Measurements from ENCODE around the gene COL25A1. TPM values are rescaled to one million over a fixed set of nuclear protein-coding genes. Genes with fewer than 3 reads are reported as not detected.
"Not testable (repeated sequence)": the region's sequence is repeated elsewhere in the genome, so short reads cannot be mapped to it uniquely, and the experiment has no call there.

COL25A1 gene
- total RNA-seq, 2 experiments from 2014 or later, result 0.36 TPM; not detected in 1

- no peak for DNase-seq
- H3K36me3 Mint-ChIP-seq, result no peaks in the 10 kb centered on the region
- H3K27me3 Mint-ChIP-seq, result peaks cover 4% of the 10 kb centered on the region
- H3K27ac Mint-ChIP-seq, result no peak overlapping the region
- no peak overlapping the region for H3K4me3 Mint-ChIP-seq
- H3K9me3 Mint-ChIP-seq, result no peaks in the 10 kb centered on the region
- no peaks in the 10 kb centered on the region for H3K4me1 Mint-ChIP-seq
Observed at GRCh38 chr4:109155682-109156283, 146.7 kb downstream of the COL25A1 start.

GRCh38 chr4:109155084-109155483, 147.4 kb downstream of the COL25A1 start:
- DNase-seq, result no peak
- no peaks in the 10 kb centered on the region for H3K4me1 Mint-ChIP-seq
- H3K27me3 Mint-ChIP-seq, result peaks cover 4% of the 10 kb centered on the region
- no peak overlapping the region for H3K27ac Mint-ChIP-seq
- H3K36me3 Mint-ChIP-seq, result no peaks in the 10 kb centered on the region
- no peaks in the 10 kb centered on the region for H3K9me3 Mint-ChIP-seq
- H3K4me3 Mint-ChIP-seq, result no peak overlapping the region

GRCh38 chr4:109154424-109154823, 148.0 kb downstream of the COL25A1 start:
- no peaks in the 10 kb centered on the region for H3K9me3 Mint-ChIP-seq
- H3K36me3 Mint-ChIP-seq, result no peaks in the 10 kb centered on the region
- peaks cover 4% of the 10 kb centered on the region for H3K27me3 Mint-ChIP-seq
- H3K4me3 Mint-ChIP-seq, result no peak overlapping the region
- no peak overlapping the region for H3K27ac Mint-ChIP-seq
- no peak for DNase-seq
- H3K4me1 Mint-ChIP-seq, result no peaks in the 10 kb centered on the region

GRCh38 chr4:109149836-109150235, 152.6 kb downstream of the COL25A1 start:
- no peak overlapping the region for H3K4me3 Mint-ChIP-seq
- no peaks in the 10 kb centered on the region for H3K36me3 Mint-ChIP-seq
- H3K27ac Mint-ChIP-seq, result no peak overlapping the region
- no peak for DNase-seq
- no peaks in the 10 kb centered on the region for H3K9me3 Mint-ChIP-seq
- peaks cover 5% of the 10 kb centered on the region for H3K27me3 Mint-ChIP-seq
- no peaks in the 10 kb centered on the region for H3K4me1 Mint-ChIP-seq

- no peaks in the 10 kb centered on the region for H3K4me1 Mint-ChIP-seq
- H3K9me3 Mint-ChIP-seq, result no peaks in the 10 kb centered on the region
- no peaks in the 10 kb centered on the region for H3K36me3 Mint-ChIP-seq
- no peak overlapping the region for H3K4me3 Mint-ChIP-seq
- H3K27me3 Mint-ChIP-seq, result peaks cover 5% of the 10 kb centered on the region
- no peak for DNase-seq
- no peak overlapping the region for H3K27ac Mint-ChIP-seq
Observed at GRCh38 chr4:109148577-109149075, 153.8 kb downstream of the COL25A1 start.

- H3K36me3 Mint-ChIP-seq, result no peaks in the 10 kb centered on the region
- H3K27ac Mint-ChIP-seq, result no peak overlapping the region
- H3K4me3 Mint-ChIP-seq, result no peak overlapping the region
- H3K4me1 Mint-ChIP-seq, result no peaks in the 10 kb centered on the region
- peaks cover 9% of the 10 kb centered on the region for H3K9me3 Mint-ChIP-seq
- H3K27me3 Mint-ChIP-seq, result peaks cover 5% of the 10 kb centered on the region
- DNase-seq, result no peak
Observed at GRCh38 chr4:109147135-109147534, 155.3 kb downstream of the COL25A1 start.

- DNase-seq, result no peak
- H3K9me3 Mint-ChIP-seq, result peaks cover 12% of the 10 kb centered on the region
- no peaks in the 10 kb centered on the region for H3K36me3 Mint-ChIP-seq
Observed at GRCh38 chr4:109146499-109146898, 156.0 kb downstream of the COL25A1 start.

GRCh38 chr4:109138125-109138524, 164.3 kb downstream of the COL25A1 start:
- H3K9me3 Mint-ChIP-seq, result peaks cover 15% of the 10 kb centered on the region
- H3K36me3 Mint-ChIP-seq, DNase-seq, H3K27ac Mint-ChIP-seq, H3K4me1 Mint-ChIP-seq, H3K27me3 Mint-ChIP-seq, H3K4me3 Mint-ChIP-seq: not testable (repeated sequence)

More at GRCh38 chr4:109146499-109146898, 156.0 kb downstream of the COL25A1 start:
- no peak overlapping the region for H3K27ac Mint-ChIP-seq
- H3K4me1 Mint-ChIP-seq, result no peaks in the 10 kb centered on the region
- H3K4me3 Mint-ChIP-seq, result no peak overlapping the region
- peaks cover 5% of the 10 kb centered on the region for H3K27me3 Mint-ChIP-seq

GRCh38 chr4:109134921-109135320, 167.5 kb downstream of the COL25A1 start:
- no peaks in the 10 kb centered on the region for H3K4me1 Mint-ChIP-seq
- peaks cover 3% of the 10 kb centered on the region for H3K9me3 Mint-ChIP-seq
- no peak overlapping the region for H3K27ac Mint-ChIP-seq
- no peaks in the 10 kb centered on the region for H3K27me3 Mint-ChIP-seq
- H3K36me3 Mint-ChIP-seq, result no peaks in the 10 kb centered on the region
- no peak for DNase-seq
- H3K4me3 Mint-ChIP-seq, result no peak overlapping the region

GRCh38 chr4:109134268-109134667, 168.2 kb downstream of the COL25A1 start:
- H3K4me3 Mint-ChIP-seq, result no peak overlapping the region
- H3K27me3 Mint-ChIP-seq, result no peaks in the 10 kb centered on the region

GRCh38 chr4:109131559-109131958, 170.9 kb downstream of the COL25A1 start:
- H3K4me3 Mint-ChIP-seq, result no peak overlapping the region
- H3K27me3 Mint-ChIP-seq, result peaks cover 4% of the 10 kb centered on the region
- no peak overlapping the region for H3K27ac Mint-ChIP-seq
- no peaks in the 10 kb centered on the region for H3K9me3 Mint-ChIP-seq
- no peak for DNase-seq
- no peaks in the 10 kb centered on the region for H3K36me3 Mint-ChIP-seq
- H3K4me1 Mint-ChIP-seq, result no peaks in the 10 kb centered on the region

More at GRCh38 chr4:109134268-109134667, 168.2 kb downstream of the COL25A1 start:
- Mint-ChIP-seq H3K4me1 (no peaks in the 10 kb centered on the region), H3K36me3 (no peaks in the 10 kb centered on the region), H3K9me3 (peaks cover 3% of the 10 kb centered on the region), H3K27ac (no peak overlapping the region)
- DNase-seq, result no peak

GRCh38 chr4:109128589-109128988, 173.9 kb downstream of the COL25A1 start:
- Mint-ChIP-seq H3K27me3 (peaks cover 12% of the 10 kb centered on the region), H3K4me1 (no peaks in the 10 kb centered on the region), H3K4me3 (no peak overlapping the region), H3K36me3 (no peaks in the 10 kb centered on the region), H3K9me3 (no peaks in the 10 kb centered on the region), H3K27ac (no peak overlapping the region)
- no peak for DNase-seq

GRCh38 chr4:109127866-109128265, 174.6 kb downstream of the COL25A1 start:
- Mint-ChIP-seq H3K4me1 (no peaks in the 10 kb centered on the region), H3K27ac (no peak overlapping the region), H3K9me3 (no peaks in the 10 kb centered on the region), H3K27me3 (peaks cover 12% of the 10 kb centered on the region), H3K4me3 (no peak overlapping the region), H3K36me3 (no peaks in the 10 kb centered on the region)
- DNase-seq, result no peak

GRCh38 chr4:109126856-109127255, 175.6 kb downstream of the COL25A1 start:
- no peak overlapping the region for H3K27ac Mint-ChIP-seq
- H3K4me3 Mint-ChIP-seq, result no peak overlapping the region
- H3K27me3 Mint-ChIP-seq, result peaks cover 15% of the 10 kb centered on the region
- no peak for DNase-seq
- no peaks in the 10 kb centered on the region for H3K4me1 Mint-ChIP-seq
- H3K9me3 Mint-ChIP-seq, result no peaks in the 10 kb centered on the region
- H3K36me3 Mint-ChIP-seq, result no peaks in the 10 kb centered on the region

- Mint-ChIP-seq H3K27me3 (peaks cover 18% of the 10 kb centered on the region), H3K9me3 (no peaks in the 10 kb centered on the region), H3K27ac (no peak overlapping the region), H3K36me3 (no peaks in the 10 kb centered on the region), H3K4me3 (no peak overlapping the region), H3K4me1 (no peaks in the 10 kb centered on the region)
- DNase-seq, result no peak
Observed at GRCh38 chr4:109125084-109125483, 177.4 kb downstream of the COL25A1 start.

- H3K27me3 Mint-ChIP-seq, result peaks cover 22% of the 10 kb centered on the region
- peaks cover 3% of the 10 kb centered on the region for H3K9me3 Mint-ChIP-seq
- no peak for DNase-seq
- no peaks in the 10 kb centered on the region for H3K4me1 Mint-ChIP-seq
- no peaks in the 10 kb centered on the region for H3K36me3 Mint-ChIP-seq
- no peak overlapping the region for H3K4me3 Mint-ChIP-seq
- no peak overlapping the region for H3K27ac Mint-ChIP-seq
Observed at GRCh38 chr4:109123951-109124350, 178.5 kb downstream of the COL25A1 start.
